Kidney epithelial cell (primary cell): Measurements from ENCODE around the gene IL20RB. TPM values are rescaled to one million over a fixed set of nuclear protein-coding genes. Genes with fewer than 3 reads are reported as not detected.

Source experiments
- DNase-seq: peaks from one replicate; pipeline ENCODE4 v3.0.0-alpha.2; 2010; ENCODE audit warnings: low read depth
- H3K27me3 ChIP-seq: 2 replicates; pipeline ENCODE4 v1.6.0; 2011; ENCODE audit warnings: low read length; ENCODE audit not compliant: control insufficient read depth, insufficient read depth
- H3K36me3 ChIP-seq: 2 replicates; pipeline ENCODE4 v1.5.1; 2011; ENCODE audit warnings: low read length; ENCODE audit not compliant: control insufficient read depth, insufficient read depth
- H3K4me3 ChIP-seq: 2 replicates; pipeline ENCODE4 v1.5.1; 2011; ENCODE audit warnings: low read depth, mild to moderate bottlenecking, control low read depth, low read length
- CTCF ChIP-seq: IDR thresholded peaks from 2 replicates; pipeline ENCODE4 v1.5.1; 2011; ENCODE audit warnings: mild to moderate bottlenecking, moderate library complexity, low read length, control low read depth, inconsistent platforms; ENCODE audit not compliant: insufficient read depth, poor library complexity, severe bottlenecking
- total RNA-seq: library from RNA; depleted of rRNA; stranded (reverse); fragments of >200 nt; gene quantifications from 2 replicates; pipeline ENCODE4 v1.2.3, GENCODE V29; 2015

IL20RB gene
- total RNA-seq, 1 donor from 2014 or later = 0.58 TPM

- H3K27me3 ChIP-seq = no peaks in the 10 kb centered on the region
- H3K36me3 ChIP-seq = no peaks in the 10 kb centered on the region
- no peak for TF ChIP-seq CTCF
- DNase-seq = no peak
- no peak overlapping the region for H3K4me3 ChIP-seq
These were observed 62.5 kb downstream of the IL20RB start for GRCh38 chr3:137020315-137020714.

GRCh38 chr3:137020888-137021287 is 63.1 kb downstream of the IL20RB start:
- Histone ChIP-seq H3K4me3 (no peak overlapping the region), H3K36me3 (no peaks in the 10 kb centered on the region), H3K27me3 (no peaks in the 10 kb centered on the region)
- TF ChIP-seq CTCF = no peak
- DNase-seq = no peak

- DNase-seq = no peak
- no peak for TF ChIP-seq CTCF
- Histone ChIP-seq H3K27me3 (peaks cover 2% of the 10 kb centered on the region), H3K36me3 (no peaks in the 10 kb centered on the region), H3K4me3 (no peak overlapping the region)
These were observed 66.6 kb downstream of the IL20RB start for GRCh38 chr3:137024348-137024747.

GRCh38 chr3:137026701-137027100 is 68.9 kb downstream of the IL20RB start:
- no peak for TF ChIP-seq CTCF
- peaks cover 6% of the 10 kb centered on the region for H3K27me3 ChIP-seq
- DNase-seq = no peak
- H3K36me3 ChIP-seq = no peaks in the 10 kb centered on the region
- no peak overlapping the region for H3K4me3 ChIP-seq

- TF ChIP-seq CTCF = peak; percentile 99
- H3K4me3 ChIP-seq = peak overlapping the region; percentile 28
- H3K36me3 ChIP-seq = no peaks in the 10 kb centered on the region
- H3K27me3 ChIP-seq = peaks cover 6% of the 10 kb centered on the region
- peak; percentile 42 for DNase-seq
These were observed 74.8 kb downstream of the IL20RB start for GRCh38 chr3:137032465-137033120.

GRCh38 chr3:137035631-137036030 is 77.8 kb downstream of the IL20RB start:
- peak; percentile 18 for TF ChIP-seq CTCF
- H3K4me3 ChIP-seq = no peak overlapping the region
- DNase-seq = no peak
- peaks cover 4% of the 10 kb centered on the region for H3K27me3 ChIP-seq
- H3K36me3 ChIP-seq = no peaks in the 10 kb centered on the region
